Ectodermal cell (in vitro differentiated cells): ENCODE results near the gene CRK.
"Not testable (repeated sequence)": the region's sequence is repeated elsewhere in the genome, so short reads cannot be mapped to it uniquely, and the experiment has no call there.

ENCODE experiments used
- H3K27ac ChIP-seq: 2 replicates; pipeline ENCODE4 v1.7.0; 2013; ENCODE audit warnings: mild to moderate bottlenecking, low read depth, low read length; ENCODE audit not compliant: insufficient read depth, poor library complexity, severe bottlenecking
- H3K27me3 ChIP-seq: 2 replicates; pipeline ENCODE4 v1.7.0; 2013; ENCODE audit warnings: mild to moderate bottlenecking, low read length; ENCODE audit not compliant: insufficient read depth, control insufficient read depth, poor library complexity, severe bottlenecking
- H3K36me3 ChIP-seq: one replicate; pipeline ENCODE4 v1.7.0; 2013; ENCODE audit warnings: low read length; ENCODE audit not compliant: control insufficient read depth, insufficient read depth
- H3K4me1 ChIP-seq: one replicate; pipeline ENCODE4 v1.7.0; 2013; ENCODE audit warnings: low read length; ENCODE audit not compliant: control insufficient read depth, insufficient read depth
- H3K4me3 ChIP-seq: 2 replicates; pipeline ENCODE4 v1.7.0; 2013; ENCODE audit warnings: low read depth, low read length, control low read depth; ENCODE audit not compliant: insufficient read depth
- H3K9me3 ChIP-seq: 2 replicates; pipeline ENCODE4 v1.7.0; 2013; ENCODE audit warnings: mild to moderate bottlenecking, low read length, moderate library complexity; ENCODE audit not compliant: control insufficient read depth
- WGBS, 2 experiments: methylation state at CpG; one replicate each; pipeline ENCODE4 v1.1.7; 2013; ENCODE audit warnings: missing lambda C conversion rate in 2 of 2; 5-methylcytosine and 5-hydroxymethylcytosine counted together

The CRK gene

DNA sequence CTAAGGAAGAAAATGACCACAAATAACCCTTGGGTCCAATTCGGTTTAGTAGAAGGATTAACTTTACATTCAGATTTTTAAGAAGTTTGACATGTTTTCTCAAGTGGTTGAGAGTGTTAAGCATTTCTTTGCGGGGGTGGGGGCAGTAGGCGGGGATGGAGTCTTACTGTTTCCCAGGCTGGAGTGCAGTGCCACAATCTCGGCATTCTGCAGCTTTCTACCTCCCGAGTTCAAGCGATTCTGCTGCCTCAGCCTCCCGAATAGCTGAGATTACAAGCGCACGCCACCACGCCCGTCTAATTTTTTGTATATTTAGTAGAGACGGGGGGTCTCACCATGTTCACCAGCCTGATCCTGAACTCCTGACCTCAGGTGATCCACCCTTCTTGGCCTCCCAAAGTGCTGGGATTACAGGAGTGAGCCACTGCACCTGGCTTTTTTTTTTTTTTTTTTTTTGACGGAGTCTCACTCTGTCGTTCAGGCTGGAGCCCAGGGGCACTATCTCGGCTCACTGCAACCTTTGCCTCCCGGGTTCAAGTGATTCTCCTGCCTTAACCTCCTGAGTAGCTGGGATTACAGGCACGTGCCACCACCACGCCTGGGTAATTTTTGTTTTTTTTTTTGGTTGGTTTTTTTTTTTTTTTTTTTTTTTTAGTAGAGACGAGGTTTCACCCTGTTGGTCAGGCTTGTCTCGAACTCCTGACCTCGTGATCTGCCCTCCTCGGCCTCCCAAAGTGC lies 68.4 kb downstream of the CRK start:
- not testable (repeated sequence) for H3K9me3 ChIP-seq, H3K36me3 ChIP-seq, H3K27ac ChIP-seq, H3K4me1 ChIP-seq, H3K4me3 ChIP-seq, H3K27me3 ChIP-seq
- WGBS, 2 experiments: 88 to 91% methylated on average over 22 of the region's 22 CpGs

DNA sequence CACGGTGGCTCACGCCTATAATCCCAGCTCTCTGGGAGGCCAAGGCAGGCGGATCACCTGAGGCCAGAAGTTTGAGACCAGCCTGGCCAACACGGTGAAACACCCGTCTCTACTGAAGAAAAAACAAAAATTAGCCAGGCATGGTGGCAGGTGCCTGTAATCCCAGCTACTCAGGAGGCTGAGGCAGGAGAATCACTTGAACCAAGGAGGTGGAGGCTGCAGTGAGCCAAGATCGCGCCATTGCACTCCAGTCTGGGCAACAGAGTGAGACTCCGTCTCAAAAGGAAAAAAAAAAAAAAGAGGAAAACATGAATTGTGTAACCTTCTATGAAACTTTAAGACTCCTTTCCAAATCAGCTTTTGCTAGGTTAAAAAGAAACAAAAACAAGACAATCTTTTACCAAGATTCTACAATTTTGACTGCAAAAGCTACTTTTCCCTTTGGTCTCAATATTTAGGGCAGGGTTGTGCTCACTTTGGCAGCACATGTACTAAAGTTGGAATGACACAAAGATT lies 69.3 kb downstream of the CRK start:
- H3K27me3 ChIP-seq, H3K36me3 ChIP-seq, H3K27ac ChIP-seq, H3K4me1 ChIP-seq, H3K9me3 ChIP-seq, H3K4me3 ChIP-seq: not testable (repeated sequence)
- 90 to 92% methylated on average over 8 of the region's 8 CpGs for WGBS, 2 experiments

DNA sequence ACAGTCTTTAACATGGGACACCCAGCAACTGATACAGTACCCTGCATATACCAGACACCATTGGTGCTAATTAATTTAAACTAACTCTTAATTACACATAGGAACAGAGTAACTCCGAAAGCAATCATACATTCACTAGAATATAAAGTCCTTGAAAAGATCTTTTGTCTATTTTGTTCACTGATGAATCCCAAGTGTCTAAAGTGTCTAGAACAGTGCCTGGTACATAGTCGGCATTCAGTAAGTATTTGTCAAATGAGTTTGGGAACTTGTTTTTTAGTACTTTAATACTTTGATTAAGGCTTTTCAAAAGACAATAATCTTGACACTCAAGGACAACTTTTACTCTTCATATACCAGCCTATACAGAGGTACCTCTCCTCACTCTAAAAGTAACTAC lies 69.8 kb downstream of the CRK start:
- Histone ChIP-seq H3K4me1 (no peaks in the 10 kb centered on the region), H3K27me3 (no peaks in the 10 kb centered on the region), H3K9me3 (no peaks in the 10 kb centered on the region), H3K4me3 (no peak overlapping the region), H3K36me3 (peaks cover 3% of the 10 kb centered on the region), H3K27ac (no peak overlapping the region)
- WGBS, 2 experiments: 95 to 98% methylated on average over 2 of the region's 2 CpGs

DNA sequence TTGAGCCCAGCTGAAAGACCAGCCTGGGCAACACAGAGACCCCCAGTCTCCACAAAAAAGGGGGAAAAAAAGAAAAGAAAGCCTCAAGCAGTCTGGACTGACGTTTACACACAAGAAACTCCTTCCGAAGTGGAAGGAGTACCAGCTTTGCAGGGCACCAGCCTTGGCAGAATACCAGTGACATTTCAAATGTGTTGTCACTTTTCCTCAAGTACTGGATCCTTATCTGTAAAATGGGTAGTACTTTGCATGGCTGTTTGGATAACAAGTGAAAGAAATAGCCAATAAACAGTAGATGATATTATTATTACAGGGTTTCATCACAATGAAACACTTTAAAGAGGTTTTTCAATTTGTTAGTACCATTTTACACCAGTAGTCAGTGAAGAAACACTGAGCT lies 70.2 kb downstream of the CRK start:
- Histone ChIP-seq H3K4me1 (no peaks in the 10 kb centered on the region), H3K27ac (no peak overlapping the region), H3K36me3 (peaks cover 3% of the 10 kb centered on the region), H3K27me3 (no peaks in the 10 kb centered on the region), H3K9me3 (no peaks in the 10 kb centered on the region), H3K4me3 (no peak overlapping the region)
- WGBS, 2 experiments: 86 to 93% methylated on average over 2 of the region's 2 CpGs

DNA sequence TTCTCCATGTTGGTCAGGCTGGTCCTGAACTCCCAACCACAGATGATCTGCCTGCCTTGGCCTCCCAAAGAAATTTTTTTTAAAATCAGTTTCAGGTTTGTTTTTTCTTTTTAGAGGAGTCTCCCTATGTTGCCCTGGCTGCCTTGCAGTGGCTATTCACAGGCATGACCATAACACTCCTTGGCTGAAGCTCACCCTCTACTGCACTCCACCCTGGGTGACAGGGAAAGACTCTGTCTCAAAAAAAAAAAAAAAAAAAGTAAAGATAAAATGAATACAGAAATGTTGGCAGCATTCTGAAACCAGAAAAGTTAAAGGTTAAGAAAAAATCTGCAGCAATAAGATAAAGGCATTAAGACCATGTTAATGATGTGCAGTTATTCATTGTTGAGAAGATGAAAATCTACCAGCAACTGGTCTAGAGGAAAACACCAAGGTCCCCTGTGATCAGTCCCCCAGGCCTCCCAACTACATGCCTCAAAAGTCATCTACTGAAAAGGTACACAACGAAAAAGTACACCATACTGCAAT lies 71.1 kb downstream of the CRK start:
- 75 to 82% methylated on average over 1 of the region's 1 CpG for WGBS, 2 experiments

GRCh38 chr17:1379930-1380313 lies 76.1 kb downstream of the CRK start:
- Histone ChIP-seq H3K27me3 (no peaks in the 10 kb centered on the region), H3K4me1 (no peaks in the 10 kb centered on the region), H3K36me3 (no peaks in the 10 kb centered on the region), H3K4me3 (no peak overlapping the region), H3K27ac (peak overlapping the region; percentile 9), H3K9me3 (no peaks in the 10 kb centered on the region)
- 95 to 96% methylated on average over 10 of the region's 10 CpGs for WGBS, 2 experiments

More for the DNA sequence above, 71.1 kb downstream of the CRK start:
- H3K4me1 ChIP-seq: no peaks in the 10 kb centered on the region
- H3K36me3 ChIP-seq: peaks cover 3% of the 10 kb centered on the region
- no peak overlapping the region for H3K27ac ChIP-seq
- no peaks in the 10 kb centered on the region for H3K9me3 ChIP-seq
- H3K4me3 ChIP-seq: no peak overlapping the region
- H3K27me3 ChIP-seq: no peaks in the 10 kb centered on the region

GRCh38 chr17:1379208-1379929 lies 76.7 kb downstream of the CRK start:
- H3K36me3 ChIP-seq: no peaks in the 10 kb centered on the region
- 96 to 98% methylated on average over 9 of the region's 11 CpGs for WGBS, 2 experiments
- H3K4me3 ChIP-seq: no peak overlapping the region
- no peaks in the 10 kb centered on the region for H3K9me3 ChIP-seq
- H3K27ac ChIP-seq: peak overlapping the region; percentile 9
- no peaks in the 10 kb centered on the region for H3K4me1 ChIP-seq
- H3K27me3 ChIP-seq: no peaks in the 10 kb centered on the region

- not testable (repeated sequence) for H3K36me3 ChIP-seq, H3K4me3 ChIP-seq, H3K9me3 ChIP-seq, H3K27ac ChIP-seq, H3K4me1 ChIP-seq, H3K27me3 ChIP-seq
- 91 to 92% methylated on average over 10 of the region's 10 CpGs for WGBS, 2 experiments
Observed at GRCh38 chr17:1378476-1378860, 77.6 kb downstream of the CRK start.

DNA sequence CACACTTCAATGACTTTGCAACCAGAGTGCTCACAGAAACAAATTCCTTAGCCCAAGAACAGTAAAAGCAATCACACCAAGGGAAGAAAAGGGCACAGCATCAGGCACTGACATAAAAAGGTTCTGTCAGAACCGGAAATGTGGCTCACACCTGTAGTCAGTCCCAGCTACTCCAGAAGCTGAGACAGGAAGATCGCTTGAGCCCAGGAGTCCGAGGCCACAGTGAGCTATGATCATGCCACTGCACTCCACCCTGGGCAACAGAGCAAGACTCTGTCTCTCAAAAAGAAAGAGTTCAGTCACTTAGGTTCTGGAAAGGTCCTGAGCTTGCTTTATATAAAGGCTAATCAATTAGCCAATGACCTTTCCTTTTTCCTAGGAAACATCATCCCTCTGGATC lies 78.7 kb downstream of the CRK start:
- Histone ChIP-seq H3K36me3 (peaks cover 3% of the 10 kb centered on the region), H3K9me3 (no peaks in the 10 kb centered on the region), H3K4me3 (no peak overlapping the region), H3K4me1 (no peaks in the 10 kb centered on the region), H3K27me3 (no peaks in the 10 kb centered on the region), H3K27ac (no peak overlapping the region)
- WGBS, 2 experiments: 85 to 93% methylated on average over 3 of the region's 3 CpGs

DNA sequence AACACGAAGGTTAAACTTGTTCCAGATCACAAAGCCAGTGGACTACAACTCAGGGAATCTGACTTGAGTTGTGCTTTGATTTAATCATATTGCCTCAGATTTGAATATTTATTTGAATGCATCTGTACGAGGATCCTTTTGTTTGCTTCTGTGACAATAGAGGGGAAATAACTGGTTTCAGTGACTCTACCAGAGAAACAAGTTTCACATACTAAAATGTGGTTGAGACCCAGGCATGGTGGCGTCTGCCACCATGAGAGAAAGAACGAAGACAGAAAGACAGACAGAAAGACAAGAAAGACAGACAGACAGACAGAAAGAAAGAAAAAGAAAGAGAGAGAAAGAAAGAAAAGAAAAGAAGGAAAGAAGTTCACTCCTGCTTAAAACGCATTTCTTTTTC lies 80.0 kb downstream of the CRK start:
- Histone ChIP-seq H3K36me3 (peaks cover 3% of the 10 kb centered on the region), H3K9me3 (no peaks in the 10 kb centered on the region), H3K27ac (no peak overlapping the region), H3K4me1 (no peaks in the 10 kb centered on the region), H3K27me3 (no peaks in the 10 kb centered on the region), H3K4me3 (no peak overlapping the region)
- 90 to 94% methylated on average over 5 of the region's 5 CpGs for WGBS, 2 experiments
